HepG2 (cell line): ENCODE measurements around the gene AUP1. TPM values are rescaled to one million over a fixed set of nuclear protein-coding genes. Genes with fewer than 3 reads are reported as not detected.

Experiments
- AFF4 ChIP-seq: sonication (generic); formaldehyde crosslinking; IDR thresholded peaks from 2 replicates; pipeline ENCODE4 v1.4.0; 2020; ENCODE audit warnings: missing genetic modification reagents
- ARID5B ChIP-seq: IDR thresholded peaks from 2 replicates; pipeline ENCODE4 v1.4.0; 2020; ENCODE audit warnings: mild to moderate bottlenecking, missing genetic modification reagents
- ARNT ChIP-seq: fragments of 450-650 bp; IDR thresholded peaks from 2 replicates; pipeline ENCODE4 v1.6.1; 2017
- ATF7-NPFF ChIP-seq: sonication (generic); formaldehyde crosslinking; IDR thresholded peaks from 2 replicates; pipeline ENCODE4 v1.8.1; 2023; ENCODE audit warnings: mild to moderate bottlenecking, low read depth, missing genetic modification reagents, moderate library complexity
- CERS6 ChIP-seq: sonication (generic); formaldehyde crosslinking; IDR thresholded peaks from 2 replicates; pipeline ENCODE4 v1.5.0; 2020; ENCODE audit warnings: missing genetic modification reagents
- ELF4 ChIP-seq: sonication (generic); formaldehyde crosslinking; IDR thresholded peaks from 2 replicates; pipeline ENCODE4 v1.5.0; 2020; ENCODE audit warnings: missing genetic modification reagents, mild to moderate bottlenecking, moderate library complexity, borderline replicate concordance
- HCFC1 ChIP-seq: fragments of 150-350 bp; IDR thresholded peaks from 2 replicates; pipeline ENCODE4 v1.6.1; 2014; ENCODE audit warnings: low read depth, low read length
- IRX3 ChIP-seq: sonication (generic); formaldehyde crosslinking; IDR thresholded peaks from 2 replicates; pipeline ENCODE4 v1.8.1; 2023; ENCODE audit warnings: mild to moderate bottlenecking, low read depth, missing genetic modification reagents, borderline replicate concordance
- ONECUT2 ChIP-seq: sonication (generic); formaldehyde crosslinking; IDR thresholded peaks from 2 replicates; pipeline ENCODE4 v1.4.0; 2020; ENCODE audit warnings: missing genetic modification reagents
- REXO4 ChIP-seq: sonication (generic); formaldehyde crosslinking; IDR thresholded peaks from 2 replicates; pipeline ENCODE4 v1.8.0; 2022; ENCODE audit warnings: missing genetic modification reagents, mild to moderate bottlenecking, borderline replicate concordance
- SCMH1 ChIP-seq: sonication (generic); formaldehyde crosslinking; IDR thresholded peaks from 2 replicates; pipeline ENCODE4 v1.9.0; 2021; ENCODE audit warnings: missing genetic modification reagents, mild to moderate bottlenecking, borderline replicate concordance
- SOX13 ChIP-seq, 3 experiments: fragments of 450-650 bp in 1 of 3; sonication (generic) in 1 of 3; formaldehyde crosslinking in 1 of 3; IDR thresholded peaks in 2 of 3; conservative IDR thresholded peaks in 1 of 3; 2 replicates each; pipeline versions ENCODE4 v1.5.0 to v1.6.1; 2016 to 2020; ENCODE audit warnings: antibody characterized with exemption in 1 of 3, mild to moderate bottlenecking in 1 of 3, missing compliant biosample characterization in 1 of 3, missing genetic modification reagents in 1 of 3, moderate library complexity in 1 of 3
- SP2 ChIP-seq: sonication (generic); formaldehyde crosslinking; IDR thresholded peaks from 2 replicates; pipeline ENCODE4 v1.5.1; 2020; ENCODE audit warnings: mild to moderate bottlenecking, missing genetic modification reagents
- SP4 ChIP-seq: sonication (generic); formaldehyde crosslinking; IDR thresholded peaks from 2 replicates; pipeline ENCODE4 v1.8.1; 2023; ENCODE audit warnings: mild to moderate bottlenecking, missing genetic modification reagents
- XBP1 ChIP-seq: sonication (generic); formaldehyde crosslinking; IDR thresholded peaks from 2 replicates; pipeline ENCODE4 v1.5.0; 2020; ENCODE audit warnings: missing genetic modification reagents
- ZFP36 ChIP-seq: fragments of 150-350 bp; IDR thresholded peaks from 2 replicates; pipeline ENCODE4 v1.6.1; 2018; ENCODE audit warnings: borderline replicate concordance, low read length, low read depth; ENCODE audit not compliant: partially characterized antibody
- ZNF343 ChIP-seq: sonication (generic); formaldehyde crosslinking; IDR thresholded peaks from 2 replicates; pipeline ENCODE4 v1.4.0; 2020; ENCODE audit warnings: mild to moderate bottlenecking, missing genetic modification reagents
- ZNF672 ChIP-seq: sonication (generic); formaldehyde crosslinking; IDR thresholded peaks from 2 replicates; pipeline ENCODE4 v1.8.1; 2022; ENCODE audit warnings: missing genetic modification reagents
- polyA plus RNA-seq, 8 experiments: library from polyadenylated mRNA; depleted of rRNA in 3 of 8; stranded (reverse) in 7 of 8; unstranded in 1 of 8; fragments of >200 nt; fragmentation: Illumina TruSeq in 4 of 8; extraction: Trizol in 4 of 8; gene quantifications; 2 replicates each; pipeline versions ENCODE4 v1.2.1 to v1.2.3, GENCODE V29; 2011 to 2016; ENCODE audit warnings: low read depth in 4 of 8, missing spikeins in 1 of 8, mixed read lengths in 1 of 8; ENCODE audit not compliant: insufficient read depth in 1 of 8
- total RNA-seq, 5 experiments: library from RNA; depleted of rRNA; stranded (reverse); fragments of >200 nt; fragmentation: Illumina TruSeq; extraction: Trizol; gene quantifications; 2 replicates each; pipeline ENCODE4 v1.2.3, GENCODE V29; 2016; ENCODE audit warnings: low read depth in 1 of 5

The AUP1 gene
- total and polyA plus RNA-seq, 2 of the 13 experiments (the other 11 are each of a cell fraction or from before 2014, with no cell fraction given) = 174 to 267 TPM

GRCh38 chr2:74481961-74482800 lies 47.3 kb downstream of the AUP1 start (continued):
- TF ChIP-seq AFF4 (CRISPR knock-in tag) (peak; percentile 50), HCFC1 (no peak), SP2 (no peak; the same call in 1 of the 2 replicates), ATF7-NPFF (peak; percentile 75; the same call in 1 of the 2 replicates), SCMH1 (CRISPR knock-in tag) (no peak), REXO4 (CRISPR knock-in tag) (peak; percentile 70; the same call in 1 of the 2 replicates), CERS6 (peak; percentile 34; the same call in 1 of the 2 replicates), ARNT (no peak), IRX3 (CRISPR knock-in tag) (peak; percentile 59; the same call in 1 of the 2 replicates), ARID5B (CRISPR knock-in tag) (no peak; the same call in 1 of the 2 replicates), ELF4 (CRISPR knock-in tag) (no peak; the same call in 1 of the 2 replicates), ONECUT2 (0 out of 2 replicates have a peak, but pooled peaks have one; percentile 54), ZFP36 (no peak), XBP1 (CRISPR knock-in tag) (no peak), ZNF672 (CRISPR knock-in tag) (no peak), SP4 (no peak), ZNF343 (CRISPR knock-in tag) (peak; percentile 86; the same call in 1 of the 2 replicates), SOX13 (IDR thresholded peaks at IDR 0.05) (no peak), SOX13 (CRISPR knock-in tag; conservative IDR thresholded peaks at IDR 0.05 in 1 of 2, IDR thresholded peaks at IDR 0.05 in 1 of 2) (0 out of 4 replicates have a peak, but pooled peaks of 1 of the 2 experiments have one; percentile 21)
